MCF 10A (cell line): ENCODE measurements around the gene CNP. TPM values are rescaled to one million over a fixed set of nuclear protein-coding genes. Genes with fewer than 3 reads are reported as not detected.
"Not testable (repeated sequence)": the region's sequence is repeated elsewhere in the genome, so short reads cannot be mapped to it uniquely, and the experiment has no call there.

Experiments
- BruUV-seq: library from RNA; stranded (reverse); fragments of 400-500 nt; replicated peaks from 2 replicates; lab custom pipeline; 2021; lab: Mats Ljungman, UMichigan
- CTCF ChIA-PET: fragments of 300-600 bp; sonication (Branson Sonifier 250); formaldehyde crosslinking; extraction: SDS; loops from one replicate; lab custom pipeline; 2021; ENCODE audit warnings: antibody characterized with exemption, inconsistent platforms; lab: Yijun Ruan, JAX
- POLR2A ChIA-PET: fragments of 300-600, 350-650 bp; sonication (Branson Sonifier 250); formaldehyde crosslinking; extraction: SDS; loops from one replicate; lab custom pipeline; 2020; ENCODE audit warnings: antibody characterized with exemption, inconsistent platforms; lab: Yijun Ruan, JAX
- DNase-seq: peaks from one replicate; pipeline ENCODE4 v3.0.0-alpha.2; 2018; ENCODE audit not compliant: unreplicated experiment
- H3K27ac Mint-ChIP-seq: one replicate; pipeline ENCODE4 v1.8.0; 2022; ENCODE audit warnings: mild to moderate bottlenecking, low read depth, mixed read lengths; ENCODE audit not compliant: unreplicated experiment
- H3K27me3 Mint-ChIP-seq: one replicate; pipeline ENCODE4 v1.8.0; 2022; ENCODE audit warnings: mixed read lengths; ENCODE audit not compliant: insufficient read depth, unreplicated experiment
- H3K36me3 Mint-ChIP-seq: one replicate; pipeline ENCODE4 v1.8.0; 2022; ENCODE audit warnings: mild to moderate bottlenecking, moderate library complexity, mixed read lengths; ENCODE audit not compliant: insufficient read depth, unreplicated experiment
- H3K4me1 Mint-ChIP-seq: one replicate; pipeline ENCODE4 v1.8.0; 2022; ENCODE audit warnings: mixed read lengths; ENCODE audit not compliant: insufficient read depth, unreplicated experiment
- H3K4me3 Mint-ChIP-seq: one replicate; pipeline ENCODE4 v1.8.0; 2022; ENCODE audit warnings: mild to moderate bottlenecking, moderate library complexity, mixed read lengths; ENCODE audit not compliant: unreplicated experiment
- H3K9me3 Mint-ChIP-seq: one replicate; pipeline ENCODE4 v1.8.0; 2022; ENCODE audit warnings: mixed read lengths; ENCODE audit not compliant: unreplicated experiment
- intact Hi-C: fragments of 100-400 bp; cut with micrococcal nuclease; formaldehyde crosslinking; loops from 2 replicates; pipeline ENCODE4 v1.14.1; 2022
- total RNA-seq: library from RNA; stranded (reverse); gene quantifications from 2 replicates; pipeline ENCODE4 v1.2.3, GENCODE V29; 2022
- TF ChIP-seq, protein P1 (sequence below): fragments of 200-600 bp; IDR thresholded peaks from one replicate; pipeline ENCODE4 v1.8.0; 2022; ENCODE audit warnings: antibody characterized with exemption, mild to moderate bottlenecking; ENCODE audit not compliant: unreplicated experiment

CNP gene
- total RNA-seq, 1 experiment from 2014 or later: 46.2 TPM

- no peaks in the 10 kb centered on the region for H3K9me3 Mint-ChIP-seq
- TF ChIP-seq, protein P1, sequence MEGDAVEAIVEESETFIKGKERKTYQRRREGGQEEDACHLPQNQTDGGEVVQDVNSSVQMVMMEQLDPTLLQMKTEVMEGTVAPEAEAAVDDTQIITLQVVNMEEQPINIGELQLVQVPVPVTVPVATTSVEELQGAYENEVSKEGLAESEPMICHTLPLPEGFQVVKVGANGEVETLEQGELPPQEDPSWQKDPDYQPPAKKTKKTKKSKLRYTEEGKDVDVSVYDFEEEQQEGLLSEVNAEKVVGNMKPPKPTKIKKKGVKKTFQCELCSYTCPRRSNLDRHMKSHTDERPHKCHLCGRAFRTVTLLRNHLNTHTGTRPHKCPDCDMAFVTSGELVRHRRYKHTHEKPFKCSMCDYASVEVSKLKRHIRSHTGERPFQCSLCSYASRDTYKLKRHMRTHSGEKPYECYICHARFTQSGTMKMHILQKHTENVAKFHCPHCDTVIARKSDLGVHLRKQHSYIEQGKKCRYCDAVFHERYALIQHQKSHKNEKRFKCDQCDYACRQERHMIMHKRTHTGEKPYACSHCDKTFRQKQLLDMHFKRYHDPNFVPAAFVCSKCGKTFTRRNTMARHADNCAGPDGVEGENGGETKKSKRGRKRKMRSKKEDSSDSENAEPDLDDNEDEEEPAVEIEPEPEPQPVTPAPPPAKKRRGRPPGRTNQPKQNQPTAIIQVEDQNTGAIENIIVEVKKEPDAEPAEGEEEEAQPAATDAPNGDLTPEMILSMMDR: no peak
- no peaks in the 10 kb centered on the region for H3K27me3 Mint-ChIP-seq
- no TSS peak for BruUV-seq
- ChIA-PET POLR2A (interaction anchor here (0.6 to 4.4 kb wide), 3 partner anchors 8 to 37 kb away, joined by 3 to 32 read pairs (median 7); partner anchors contain the start of gene DNAJC7), CTCF (no interaction called here)
- intact Hi-C loops: no loop called here
- DNase-seq: no peak
- peaks cover 17% of the 10 kb centered on the region for H3K4me1 Mint-ChIP-seq
- H3K36me3 Mint-ChIP-seq: peaks cover 52% of the 10 kb centered on the region
- no peak overlapping the region for H3K4me3 Mint-ChIP-seq
- H3K27ac Mint-ChIP-seq: no peak overlapping the region
Observed at GRCh38 chr17:42005166-42005565, 38.6 kb downstream of the CNP start.

DNA sequence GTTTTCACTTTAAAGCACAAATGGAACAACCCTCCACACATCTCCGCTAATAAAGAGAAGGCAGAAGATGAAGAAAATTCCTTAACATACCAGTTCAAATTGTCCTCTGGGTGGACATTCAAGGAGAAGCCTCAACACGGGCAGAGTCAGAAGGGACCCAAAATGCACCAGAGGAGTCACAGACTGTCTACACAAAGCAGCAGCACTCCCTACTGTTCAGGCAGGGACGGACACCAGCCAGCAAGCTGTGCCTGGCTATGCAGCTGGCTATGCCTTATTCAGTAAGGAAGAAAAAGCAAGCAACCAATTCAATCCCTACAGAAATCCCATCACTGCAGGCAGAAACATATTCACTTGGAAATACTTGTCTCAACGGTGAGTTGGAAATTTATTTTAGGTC, 42.6 kb downstream of the CNP start:
- H3K9me3 Mint-ChIP-seq: no peaks in the 10 kb centered on the region
- intact Hi-C loops: no loop called here
- DNase-seq: no peak
- POLR2A ChIA-PET: interaction anchor here (0.7 to 1.5 kb wide), 4 partner anchors 9 to 49 kb away, joined by 3 to 14 read pairs (median 4); partner anchors contain the start of genes DNAJC7 and NKIRAS2
- H3K4me1 Mint-ChIP-seq: peaks cover 28% of the 10 kb centered on the region
- TF ChIP-seq, protein P1: no peak
- CTCF ChIA-PET: interaction anchor here (0.8 kb wide), 1 partner anchor 37 kb away, joined by 4 read pairs; no protein-coding TSS in a partner anchor
- no peak overlapping the region for H3K4me3 Mint-ChIP-seq
- H3K27me3 Mint-ChIP-seq: no peaks in the 10 kb centered on the region
- peak overlapping the region; percentile 64 for H3K27ac Mint-ChIP-seq
- H3K36me3 Mint-ChIP-seq: peaks cover 23% of the 10 kb centered on the region
- no TSS peak for BruUV-seq

GRCh38 chr17:42010266-42010680, 43.7 kb downstream of the CNP start:
- peaks cover 28% of the 10 kb centered on the region for H3K4me1 Mint-ChIP-seq
- intact Hi-C loops, H3K27me3 Mint-ChIP-seq, BruUV-seq, POLR2A ChIA-PET, H3K9me3 Mint-ChIP-seq: not testable (repeated sequence)
- peak overlapping the region; percentile 64 for H3K27ac Mint-ChIP-seq
- H3K36me3 Mint-ChIP-seq: peaks cover 22% of the 10 kb centered on the region
- peak; percentile 72 for DNase-seq
- CTCF ChIA-PET: interaction anchor here (0.6 to 0.9 kb wide), 3 partner anchors 13 to 212 kb away, joined by 3 to 4 read pairs (median 3); no protein-coding TSS in a partner anchor
- peak overlapping the region; percentile 47 for H3K4me3 Mint-ChIP-seq

- ChIA-PET CTCF (no interaction called here), POLR2A (interaction anchor here (0.6 to 3.6 kb wide), 5 partner anchors 9 to 762 kb away, joined by 3 to 11 read pairs (median 4); partner anchors contain the start of genes CNP, KLHL11, NAGLU and NKIRAS2)
- Mint-ChIP-seq H3K27ac (peak overlapping the region; percentile 64), H3K27me3 (no peaks in the 10 kb centered on the region), H3K9me3 (no peaks in the 10 kb centered on the region), H3K36me3 (peaks cover 16% of the 10 kb centered on the region), H3K4me1 (peaks cover 28% of the 10 kb centered on the region), H3K4me3 (peak overlapping the region; percentile 47)
- intact Hi-C loops: no loop called here
- BruUV-seq: no TSS peak
- TF ChIP-seq, protein P1: no peak
- DNase-seq: peak; percentile 64
Observed at GRCh38 chr17:42010898-42011516, 44.4 kb downstream of the CNP start.

- Mint-ChIP-seq H3K27ac (peak overlapping the region; percentile 20), H3K4me1 (peaks cover 24% of the 10 kb centered on the region)
- CTCF ChIA-PET: interaction anchor here (0.6 kb wide), 2 partner anchors 184 to 1498 kb away, joined by 3 to 5 read pairs; no protein-coding TSS in a partner anchor
- H3K27me3 Mint-ChIP-seq, intact Hi-C loops, DNase-seq, H3K36me3 Mint-ChIP-seq, H3K4me3 Mint-ChIP-seq, BruUV-seq, H3K9me3 Mint-ChIP-seq: not testable (repeated sequence)
- POLR2A ChIA-PET: interaction anchor here (1.2 to 3.6 kb wide), 4 partner anchors 8 to 524 kb away, joined by 3 to 11 read pairs (median 4); partner anchors contain the start of genes CNP, KLHL11 and NAGLU
Observed at GRCh38 chr17:42012363-42012762, 45.8 kb downstream of the CNP start.

DNA sequence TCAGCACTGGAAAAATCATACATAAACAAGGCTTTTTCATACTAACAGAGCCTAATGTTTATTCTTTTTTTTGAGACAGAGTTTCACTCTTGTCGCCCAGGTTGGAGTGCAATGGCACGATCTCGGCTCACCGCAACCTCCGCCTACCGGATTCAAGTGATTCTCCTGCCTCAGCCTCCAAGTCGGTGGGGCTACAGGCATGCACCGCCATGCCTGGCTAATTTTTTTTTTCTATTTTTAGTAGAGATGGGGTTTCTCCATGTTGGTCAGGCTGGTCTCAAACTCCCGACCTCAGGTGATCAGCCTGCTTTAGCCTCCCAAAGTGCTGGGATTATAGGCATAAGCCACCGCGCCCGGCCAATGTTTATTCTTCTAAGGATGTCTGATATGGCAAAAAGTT, 47.1 kb downstream of the CNP start:
- POLR2A ChIA-PET: interaction anchor here (3.6 kb wide), 1 partner anchor 47 kb away, joined by 11 read pairs; the partner anchor contains the start of gene CNP

More for the DNA sequence above, 47.1 kb downstream of the CNP start:
- BruUV-seq, H3K27ac Mint-ChIP-seq, DNase-seq, intact Hi-C loops, H3K36me3 Mint-ChIP-seq, CTCF ChIA-PET, H3K9me3 Mint-ChIP-seq, H3K27me3 Mint-ChIP-seq, H3K4me3 Mint-ChIP-seq: not testable (repeated sequence)
- peaks cover 32% of the 10 kb centered on the region for H3K4me1 Mint-ChIP-seq
